IgD-negative memory B cell (primary cell): Measurements from ENCODE around the gene ARHGEF19. TPM values are rescaled to one million over a fixed set of nuclear protein-coding genes. Genes with fewer than 3 reads are reported as not detected.
A peak's percentile ranks its signal among the peaks of the same experiment; 100 is the strongest.

Experiments used
- H3K27ac Mint-ChIP-seq, 3 donors: one replicate each; pipeline ENCODE4 v1.8.0; 2020 to 2022; ENCODE audit warnings: mild to moderate bottlenecking in 3 of 3, mixed read lengths in 3 of 3, moderate library complexity in 1 of 3
- H3K27me3 Mint-ChIP-seq: one replicate; pipeline ENCODE4 v1.8.0; 2021; ENCODE audit warnings: mixed read lengths
- H3K36me3 Mint-ChIP-seq: one replicate; pipeline ENCODE4 v1.8.0; 2020; ENCODE audit warnings: mild to moderate bottlenecking, mixed read lengths
- H3K4me1 Mint-ChIP-seq, 3 donors: one replicate each; pipeline ENCODE4 v1.8.0; 2020 to 2022; ENCODE audit warnings: mixed read lengths in 3 of 3, mild to moderate bottlenecking in 1 of 3
- H3K4me3 Mint-ChIP-seq, 4 donors: one replicate each; pipeline ENCODE4 v1.8.0; 2020 to 2022; ENCODE audit warnings: mild to moderate bottlenecking in 4 of 4, mixed read lengths in 4 of 4, moderate library complexity in 3 of 4
- H3K9me3 Mint-ChIP-seq, 3 donors: one replicate each; pipeline ENCODE4 v1.8.0; 2020 to 2021; ENCODE audit warnings: mixed read lengths in 3 of 3, mild to moderate bottlenecking in 1 of 3
- polyA plus RNA-seq: library from polyadenylated mRNA; unstranded; fragments of 300-500 nt; fragmentation: Illumina TruSeq; gene quantifications from one replicate; pipeline ENCODE4 v1.2.3, GENCODE V29; 2021

ARHGEF19 gene
- polyA plus RNA-seq, 1 donor from 2014 or later, result 10.5 TPM

GRCh38 chr1:16153999-16154673, 58.3 kb downstream of the ARHGEF19 start:
- Mint-ChIP-seq H3K4me3 (peak overlapping the region in 2 of 4 donors; percentile 49 to 50), H3K27ac (no peak overlapping the region), H3K27me3 (peaks cover 38% of the 10 kb centered on the region), H3K36me3 (no peaks in the 10 kb centered on the region), H3K4me1 (peaks cover 0 to 14% (median 6%) of the 10 kb centered on the region in 3 donors), H3K9me3 (no peaks in the 10 kb centered on the region)

DNA sequence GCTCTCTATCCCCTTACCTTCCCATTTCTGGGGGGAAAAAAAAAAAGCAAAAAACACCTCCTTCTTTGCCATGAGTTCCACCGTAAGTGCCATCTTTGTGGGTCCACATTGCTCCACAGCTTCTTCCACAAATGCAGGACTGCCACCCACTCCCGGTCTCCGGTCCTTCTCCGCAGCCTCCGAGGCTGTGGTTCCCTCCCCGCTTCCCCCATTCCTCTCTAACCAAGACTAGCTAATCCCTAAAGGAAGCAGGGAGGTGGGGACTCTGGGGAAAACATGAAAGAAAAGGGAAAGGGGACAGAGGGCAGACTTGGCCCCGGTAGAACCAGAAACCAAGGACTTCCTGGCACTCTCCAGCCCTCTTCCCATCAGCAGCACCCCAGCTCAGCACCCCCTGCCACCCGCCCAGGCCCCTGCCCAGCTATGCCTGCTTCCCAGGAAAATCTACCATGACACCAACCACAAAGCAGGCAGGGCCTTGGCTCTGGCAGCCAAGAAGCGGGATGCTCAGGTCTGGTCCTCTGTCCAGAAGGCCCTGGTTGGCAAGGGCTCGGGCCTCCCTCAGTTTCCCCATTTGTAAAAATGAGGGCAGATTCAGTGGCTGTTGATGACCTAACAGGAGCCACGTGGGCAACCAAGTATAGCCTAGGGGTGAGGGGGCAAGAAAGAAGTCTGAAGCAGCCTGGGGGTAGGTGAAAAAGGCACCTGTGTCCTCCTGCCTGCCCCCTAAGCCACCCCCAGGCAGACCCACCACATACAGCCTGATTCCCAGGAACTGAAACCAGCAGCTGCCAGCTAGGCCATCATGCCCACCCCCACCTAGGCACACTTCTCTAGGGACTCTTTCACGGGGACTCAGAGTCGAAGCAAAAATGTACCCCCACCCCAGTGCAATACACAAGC, 59.1 kb downstream of the ARHGEF19 start:
- H3K27ac Mint-ChIP-seq, result no peak overlapping the region
- peaks cover 0 to 11% (median 5%) of the 10 kb centered on the region in 3 donors for H3K4me1 Mint-ChIP-seq
- no peaks in the 10 kb centered on the region for H3K36me3 Mint-ChIP-seq
- no peaks in the 10 kb centered on the region for H3K9me3 Mint-ChIP-seq
- H3K4me3 Mint-ChIP-seq, result peak overlapping the region in 1 of 4 donors; percentile 54
- H3K27me3 Mint-ChIP-seq, result peaks cover 41% of the 10 kb centered on the region

DNA sequence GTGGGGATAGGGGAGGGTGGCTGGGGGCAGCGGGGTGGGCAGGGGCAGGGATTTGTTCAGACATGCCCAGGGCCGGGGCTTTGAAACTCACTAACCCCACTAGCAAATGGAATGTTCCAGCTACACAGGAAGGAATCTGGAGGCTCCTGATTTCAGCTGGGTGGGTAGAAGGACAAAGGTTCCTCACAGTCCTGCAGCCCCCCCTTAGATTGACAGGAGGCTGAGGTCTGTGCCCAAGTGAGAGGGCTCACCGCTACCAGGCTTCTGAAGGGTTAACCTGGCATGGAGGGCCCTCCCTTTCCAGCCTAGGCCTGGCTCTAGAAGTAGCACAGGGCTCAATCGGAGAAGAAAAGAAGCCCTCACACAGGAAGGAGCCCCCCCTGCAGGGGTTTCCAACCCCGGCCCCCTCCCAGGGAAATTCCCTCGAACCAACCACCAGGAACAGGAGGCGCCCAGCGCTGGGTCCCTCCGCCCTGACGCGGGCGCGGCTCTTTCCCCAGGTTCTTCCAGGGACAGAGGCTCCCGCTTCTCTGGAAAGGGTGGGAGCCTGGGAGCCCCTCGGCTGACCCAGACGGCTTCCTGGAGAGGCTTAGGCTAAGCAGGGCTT, 59.9 kb downstream of the ARHGEF19 start:
- Mint-ChIP-seq H3K4me3 (no peak overlapping the region), H3K4me1 (peaks cover 0 to 5% (median 4%) of the 10 kb centered on the region in 3 donors), H3K27me3 (peaks cover 41% of the 10 kb centered on the region), H3K9me3 (no peaks in the 10 kb centered on the region), H3K27ac (no peak overlapping the region), H3K36me3 (no peaks in the 10 kb centered on the region)

DNA sequence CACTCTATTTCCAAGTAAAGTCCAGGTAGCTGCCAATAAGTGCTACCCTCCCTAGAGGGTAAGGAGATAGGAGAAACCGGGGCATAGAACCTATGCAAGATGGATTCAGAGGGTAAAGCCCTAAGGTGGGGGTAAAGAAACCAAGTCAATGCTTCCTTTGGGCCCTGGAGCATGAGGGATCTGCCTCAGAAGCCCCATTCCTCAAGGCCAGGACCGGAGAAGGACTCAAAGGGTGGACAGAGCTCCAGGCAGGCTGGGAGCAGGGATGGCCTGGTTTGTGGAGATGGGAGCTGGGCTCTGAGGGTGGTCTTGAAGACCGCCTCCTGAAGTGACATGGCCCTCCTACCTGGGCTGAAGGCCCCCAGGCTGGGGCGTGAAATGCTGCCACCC, 60.5 kb downstream of the ARHGEF19 start:
- Mint-ChIP-seq H3K4me3 (no peak overlapping the region), H3K9me3 (no peaks in the 10 kb centered on the region), H3K27ac (peak overlapping the region in 1 of 3 donors; percentile 47)

GRCh38 chr1:16151196-16151994, 61.1 kb downstream of the ARHGEF19 start:
- peaks cover 43% of the 10 kb centered on the region for H3K27me3 Mint-ChIP-seq
- H3K27ac Mint-ChIP-seq, result peak overlapping the region in 1 of 3 donors; percentile 47
- H3K4me3 Mint-ChIP-seq, result peak overlapping the region in 1 of 4 donors; percentile 63
- no peaks in the 10 kb centered on the region for H3K9me3 Mint-ChIP-seq
- peaks cover 0 to 2% (median 0%) of the 10 kb centered on the region in 3 donors for H3K4me1 Mint-ChIP-seq
- no peaks in the 10 kb centered on the region for H3K36me3 Mint-ChIP-seq

More for the DNA sequence above, 60.5 kb downstream of the ARHGEF19 start:
- H3K4me1 Mint-ChIP-seq, result peaks cover 0 to 2% (median 0%) of the 10 kb centered on the region in 3 donors
- H3K36me3 Mint-ChIP-seq, result no peaks in the 10 kb centered on the region
- peaks cover 43% of the 10 kb centered on the region for H3K27me3 Mint-ChIP-seq

DNA sequence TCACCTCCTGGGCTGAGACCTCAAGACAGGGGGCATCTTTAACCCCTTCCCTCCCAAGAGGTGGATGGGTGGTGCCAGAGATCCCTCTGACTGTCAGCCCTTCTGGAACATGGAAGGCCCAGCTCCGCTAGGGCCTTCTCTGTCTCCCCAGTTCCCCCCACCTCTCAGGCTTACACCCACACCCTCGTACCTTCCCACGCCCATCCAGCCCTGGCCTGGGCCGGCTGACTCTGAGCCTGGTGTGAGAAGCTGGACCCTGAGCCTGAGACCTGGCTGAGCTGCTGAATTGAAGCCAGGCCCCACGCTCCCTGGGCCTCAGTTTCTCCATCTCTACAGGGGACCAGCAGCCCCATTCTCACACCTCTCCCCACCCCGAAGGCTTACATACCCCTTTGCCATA, 61.9 kb downstream of the ARHGEF19 start:
- H3K4me3 Mint-ChIP-seq, result no peak overlapping the region
- H3K9me3 Mint-ChIP-seq, result no peaks in the 10 kb centered on the region
- H3K36me3 Mint-ChIP-seq, result no peaks in the 10 kb centered on the region
- H3K27ac Mint-ChIP-seq, result no peak overlapping the region
- H3K27me3 Mint-ChIP-seq, result peaks cover 41% of the 10 kb centered on the region
- H3K4me1 Mint-ChIP-seq, result no peaks in the 10 kb centered on the region

DNA sequence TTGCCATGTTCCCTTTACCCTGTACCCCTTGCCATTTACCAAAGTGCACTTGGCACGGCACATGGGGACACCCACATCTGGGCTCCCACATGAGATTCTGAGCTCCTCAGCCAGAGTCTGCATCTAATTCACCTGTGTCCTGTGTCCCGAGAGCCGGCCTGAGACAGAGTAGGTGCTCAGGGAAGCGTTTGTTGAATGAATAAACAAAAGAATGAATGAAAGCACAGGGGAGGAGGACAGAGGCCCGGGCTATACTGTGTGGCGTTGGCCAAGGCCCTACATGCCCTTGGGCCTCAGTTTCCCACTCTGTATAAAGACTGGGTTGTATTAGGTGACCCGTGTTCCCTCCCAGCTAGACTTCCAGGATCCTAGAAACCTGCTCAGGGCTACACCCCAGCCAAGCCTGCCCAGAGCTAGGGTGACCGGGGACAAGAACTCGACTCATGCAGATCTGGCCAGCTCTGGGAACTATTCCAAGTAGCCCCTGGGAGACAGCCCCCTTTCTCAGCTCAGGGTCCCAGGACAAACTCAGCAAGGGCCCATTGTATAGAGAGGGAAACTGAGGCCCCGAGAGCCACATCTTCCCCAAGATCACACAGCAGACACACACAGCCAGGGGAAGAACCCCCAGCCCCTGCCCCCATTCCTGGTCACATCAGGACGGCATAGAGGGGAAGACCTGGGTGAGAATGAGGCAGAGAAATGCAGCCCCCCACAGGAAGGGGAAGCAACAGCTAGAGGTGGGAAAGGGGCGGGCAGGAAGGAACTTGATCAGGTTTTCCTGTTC, 62.6 kb downstream of the ARHGEF19 start:
- Mint-ChIP-seq H3K27ac (no peak overlapping the region), H3K9me3 (no peaks in the 10 kb centered on the region)

DNA sequence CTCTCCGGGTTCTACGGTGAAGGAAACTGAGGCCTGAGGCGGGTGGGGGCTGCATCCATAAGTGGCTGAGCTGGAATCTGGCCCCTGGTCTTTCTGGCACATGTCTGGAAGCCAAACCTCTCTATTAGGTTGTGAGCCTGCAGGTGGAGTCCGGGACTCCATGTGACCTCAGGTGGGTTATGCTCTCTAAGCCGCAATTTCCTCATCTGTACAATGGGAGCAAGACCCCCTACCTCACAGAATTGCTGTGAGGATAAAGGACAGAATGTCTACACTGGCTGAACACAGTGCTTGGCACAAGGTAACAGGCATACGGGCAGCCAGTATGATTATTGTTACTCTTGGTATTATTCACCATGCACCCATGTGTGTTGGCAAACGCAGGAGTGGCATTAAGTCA, 63.3 kb downstream of the ARHGEF19 start:
- H3K27me3 Mint-ChIP-seq, result peaks cover 38% of the 10 kb centered on the region
- H3K27ac Mint-ChIP-seq, result no peak overlapping the region
- no peaks in the 10 kb centered on the region for H3K9me3 Mint-ChIP-seq
- no peaks in the 10 kb centered on the region for H3K4me1 Mint-ChIP-seq
- H3K36me3 Mint-ChIP-seq, result no peaks in the 10 kb centered on the region
- H3K4me3 Mint-ChIP-seq, result no peak overlapping the region

More for the DNA sequence above, 62.6 kb downstream of the ARHGEF19 start:
- no peaks in the 10 kb centered on the region for H3K4me1 Mint-ChIP-seq
- peak overlapping the region in 1 of 4 donors; percentile 8 for H3K4me3 Mint-ChIP-seq
- H3K27me3 Mint-ChIP-seq, result peaks cover 43% of the 10 kb centered on the region
- no peaks in the 10 kb centered on the region for H3K36me3 Mint-ChIP-seq

GRCh38 chr1:16148329-16149092, 63.9 kb downstream of the ARHGEF19 start:
- H3K27ac Mint-ChIP-seq, result no peak overlapping the region
- H3K4me3 Mint-ChIP-seq, result no peak overlapping the region
- no peaks in the 10 kb centered on the region for H3K36me3 Mint-ChIP-seq
- H3K27me3 Mint-ChIP-seq, result peaks cover 31% of the 10 kb centered on the region
- no peaks in the 10 kb centered on the region for H3K4me1 Mint-ChIP-seq
- H3K9me3 Mint-ChIP-seq, result no peaks in the 10 kb centered on the region

Other genes with a start within 250 kb of the ARHGEF19 start
- 30.5 TPM for gene ZBTB17, start 236.6 kb downstream of the ARHGEF19 start, polyA plus RNA-seq
- gene SRARP, start 208.4 kb downstream of the ARHGEF19 start, polyA plus RNA-seq, result not detected
- not detected for gene HSPB7, start 194.6 kb downstream of the ARHGEF19 start, polyA plus RNA-seq
- gene CLCNKA, start 190.6 kb downstream of the ARHGEF19 start, polyA plus RNA-seq, result not detected
- gene CLCNKB, start 168.9 kb downstream of the ARHGEF19 start, polyA plus RNA-seq, result not detected
- gene FAM131C, start 139.0 kb downstream of the ARHGEF19 start, polyA plus RNA-seq, result not detected
- not detected for gene EPHA2, start 56.6 kb downstream of the ARHGEF19 start, polyA plus RNA-seq
- 2.2 TPM for gene CPLANE2, start 24.5 kb upstream of the ARHGEF19 start, polyA plus RNA-seq
- gene FBXO42, start 139.8 kb upstream of the ARHGEF19 start, polyA plus RNA-seq, result 26.8 TPM
- gene SZRD1, start 154.6 kb upstream of the ARHGEF19 start, polyA plus RNA-seq, result 53.4 TPM
- not detected for gene SPATA21, start 224.8 kb upstream of the ARHGEF19 start, polyA plus RNA-seq
- 144 TPM for gene NECAP2, start 228.1 kb upstream of the ARHGEF19 start, polyA plus RNA-seq